IPS-NIHi11 (cell line): ENCODE measurements around the gene RCAN3.
A peak's percentile ranks its signal among the peaks of the same experiment; 100 is the strongest.

Experiments
- DNase-seq: peaks from one replicate; pipeline ENCODE4 v3.0.0; 2012; ENCODE audit warnings: mixed read lengths, low spot score

Gene RCAN3

GRCh38 chr1:24584171-24584647, 81.6 kb downstream of the RCAN3 start:
- no peak for DNase-seq

- no peak for DNase-seq
Observed at GRCh38 chr1:24586119-24586518, 83.5 kb downstream of the RCAN3 start.

- peak; percentile 84 for DNase-seq
Observed at GRCh38 chr1:24586970-24587820, 84.6 kb downstream of the RCAN3 start.

GRCh38 chr1:24588573-24588972, 85.9 kb downstream of the RCAN3 start:
- DNase-seq = no peak

- DNase-seq = no peak
Observed at GRCh38 chr1:24589200-24589599, 86.6 kb downstream of the RCAN3 start.
